Stimulated activated CD4-positive, alpha-beta T cell treated with anti-CD3 and anti-CD28 coated beads, Interleukin-2, amount 100 ng/mL, for 48 hours (primary cell): ENCODE data around the gene CDK2AP2.
"Not testable (repeated sequence)": the region's sequence is repeated elsewhere in the genome, so short reads cannot be mapped to it uniquely, and the experiment has no call there.

ENCODE experiments used
- DNase-seq, 2 donors: peaks; one replicate each; pipeline ENCODE4 v3.0.0-alpha.2; 2020

Gene CDK2AP2

DNA sequence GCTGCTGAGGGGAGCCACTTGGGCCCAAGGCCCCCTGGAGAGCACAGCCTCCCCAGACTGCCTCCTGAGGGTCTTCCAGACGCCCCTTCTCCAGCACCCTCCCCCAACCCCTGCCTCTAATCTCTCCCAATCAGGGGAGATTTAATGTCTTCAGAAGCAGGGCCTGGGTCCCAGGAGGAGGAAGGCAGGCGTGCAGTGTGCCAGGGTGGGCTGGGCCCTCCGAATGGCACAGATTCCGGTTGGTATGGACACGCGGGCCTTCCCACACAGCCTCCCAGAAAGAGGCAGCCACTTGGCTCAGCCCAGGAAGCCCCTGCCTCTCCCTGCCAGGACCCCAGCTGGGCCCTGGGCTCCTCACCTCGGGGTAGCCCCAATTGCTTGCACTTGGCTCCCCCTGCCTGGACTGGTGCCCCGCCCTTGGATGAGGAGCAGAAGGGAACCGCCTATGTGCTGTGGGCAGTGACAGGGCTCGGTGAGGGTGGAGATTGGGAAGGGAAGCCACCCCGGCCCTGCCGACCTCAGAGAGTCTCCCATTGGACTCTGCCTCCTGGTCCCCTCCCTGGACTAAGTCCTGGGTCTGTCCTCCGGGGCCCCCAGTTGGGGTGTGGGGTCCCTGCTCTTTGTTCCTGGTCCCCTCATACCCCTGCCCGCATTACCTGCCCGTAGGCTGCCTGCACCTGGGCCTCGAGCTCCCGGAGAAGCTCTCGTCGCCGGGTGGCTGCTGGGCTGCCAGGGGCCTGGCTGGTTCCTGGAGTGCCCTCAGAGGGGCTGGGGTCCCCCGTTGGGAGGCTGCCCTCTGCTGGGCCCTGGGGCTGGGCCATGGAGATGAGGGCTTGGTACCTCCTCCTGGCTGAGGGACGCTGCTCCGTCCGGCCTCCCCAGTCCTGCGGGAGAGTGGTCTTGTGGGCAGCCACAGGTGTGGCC, 15.9 kb upstream of the CDK2AP2 start:
- no peak for DNase-seq

- DNase-seq = no peak
Measured at GRCh38 chr11:67522844-67523555, 15.0 kb upstream of the CDK2AP2 start, which contains the start of gene CABP2. Gene CABP2 (minus strand): TSS chr11:67523446. CDS start chr11:67523326, 120 bp downstream.

DNA sequence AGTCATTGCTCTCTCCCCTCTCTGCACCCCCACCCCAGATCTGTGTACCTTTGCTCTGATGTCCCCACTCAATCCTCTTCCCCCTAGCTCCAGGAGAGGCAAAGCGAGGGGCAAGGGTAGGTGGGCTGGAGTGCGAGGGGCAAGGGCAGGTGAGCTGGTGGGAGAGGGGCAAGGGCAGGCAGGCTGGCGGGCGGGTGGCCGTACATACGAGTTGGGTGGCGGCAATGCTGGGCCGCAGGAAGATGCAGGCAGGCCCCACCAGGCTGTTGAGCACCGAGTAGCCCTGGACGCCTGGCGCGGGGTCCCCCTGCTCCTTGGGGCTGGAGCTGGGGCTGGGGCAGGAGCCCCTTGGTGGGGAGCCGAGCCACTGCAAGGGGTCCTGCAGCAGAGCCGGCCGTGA, 14.4 kb upstream of the CDK2AP2 start:
- DNase-seq = no peak

GRCh38 chr11:67521924-67522323, 14.0 kb upstream of the CDK2AP2 start:
- DNase-seq = no peak

GRCh38 chr11:67520856-67521824, 13.2 kb upstream of the CDK2AP2 start:
- DNase-seq = no peak

DNA sequence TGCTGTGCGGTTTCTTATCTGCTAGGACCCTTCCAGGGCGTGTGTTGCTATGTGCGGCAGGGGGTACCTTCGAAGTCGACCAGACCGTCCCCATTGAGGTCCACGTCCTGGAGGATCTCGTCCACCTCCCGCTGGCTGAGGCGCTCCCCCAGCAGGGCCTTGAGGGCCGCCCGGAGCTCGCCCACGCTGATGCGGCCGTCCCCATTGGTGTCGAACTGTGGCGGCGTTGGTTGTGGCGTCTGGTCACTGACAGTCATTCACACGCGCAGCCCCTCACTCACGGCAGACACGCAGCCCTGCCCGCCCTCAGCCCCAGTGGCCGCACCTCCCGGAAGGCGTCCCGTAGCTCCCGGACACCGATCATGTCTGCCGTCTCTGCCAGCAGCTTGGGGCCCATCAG, 11.8 kb upstream of the CDK2AP2 start:
- DNase-seq = no peak

DNA sequence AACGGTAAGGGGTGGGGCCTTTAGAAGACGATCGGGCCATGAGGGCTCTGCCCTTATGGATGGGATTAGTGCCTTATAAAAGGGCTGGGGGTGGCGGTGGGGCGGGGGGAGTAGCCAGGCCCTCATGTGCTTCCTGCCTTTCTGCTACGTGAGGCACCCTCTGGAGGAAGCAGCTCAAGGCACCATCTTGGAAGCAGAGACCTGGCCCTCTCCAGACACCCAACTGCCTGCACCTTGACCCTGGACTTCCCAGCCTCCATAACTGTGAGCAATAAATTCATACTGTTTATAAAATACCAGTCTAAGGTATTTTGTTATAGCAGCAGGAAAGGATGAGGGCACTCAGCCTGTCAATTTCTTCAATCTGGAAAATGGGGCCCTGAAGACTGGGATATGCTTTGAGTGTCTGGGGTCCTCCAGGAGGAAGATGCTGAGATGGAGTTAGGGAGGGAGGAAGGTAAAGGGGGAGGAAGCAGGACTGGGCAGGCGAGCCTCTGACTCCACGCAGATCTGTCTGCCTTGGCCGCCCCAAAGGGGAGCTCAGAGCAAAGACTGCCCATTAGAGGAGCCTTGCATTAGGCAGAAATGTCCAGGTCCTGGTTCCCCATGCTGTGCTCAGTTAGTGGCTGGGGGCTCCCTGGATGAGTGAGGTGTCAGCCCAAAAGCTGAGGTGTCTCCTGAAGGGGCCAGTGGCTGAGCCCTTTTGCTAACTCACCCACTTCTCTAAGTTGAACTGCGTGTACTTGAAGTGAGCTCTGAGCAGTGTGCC, 10.0 kb upstream of the CDK2AP2 start:
- DNase-seq = no peak

- no peak for DNase-seq
Measured at GRCh38 chr11:67516806-67517205, 8.8 kb upstream of the CDK2AP2 start.

GRCh38 chr11:67514116-67514515, 6.2 kb upstream of the CDK2AP2 start:
- no peak for DNase-seq

DNA sequence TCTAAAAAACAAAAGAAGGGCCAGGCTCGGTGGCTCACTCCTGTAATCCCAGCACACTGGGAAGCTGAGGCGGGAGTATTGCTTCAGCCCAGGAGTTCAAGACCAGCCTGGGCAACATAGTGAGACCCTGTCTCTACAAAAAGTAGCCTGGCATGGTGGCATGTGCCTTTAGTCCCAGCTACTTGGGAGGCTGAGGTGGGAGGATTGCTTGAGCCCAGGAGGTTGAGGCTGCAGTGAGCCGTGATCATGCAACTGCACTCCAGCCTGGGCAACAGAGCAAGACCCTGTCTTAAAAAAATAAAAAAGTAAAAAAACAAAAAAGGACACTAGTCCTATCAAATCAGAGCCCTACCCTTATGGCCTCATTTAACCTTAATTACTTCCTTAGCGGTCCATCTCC, 3.6 kb upstream of the CDK2AP2 start:
- not testable (repeated sequence) for DNase-seq

GRCh38 chr11:67510023-67510345, 2.0 kb upstream of the CDK2AP2 start:
- no peak for DNase-seq

- peak; percentile 98 for DNase-seq
Measured at GRCh38 chr11:67508486-67509121, 642 bp upstream of the CDK2AP2 start.

GRCh38 chr11:67507242-67507863, 609 bp downstream of the CDK2AP2 start:
- DNase-seq = no peak

GRCh38 chr11:67506426-67507051, 1.4 kb downstream of the CDK2AP2 start:
- no peak for DNase-seq

GRCh38 chr11:67505605-67506396, 2.2 kb downstream of the CDK2AP2 start:
- peak; percentile 89 to 93 for DNase-seq

DNA sequence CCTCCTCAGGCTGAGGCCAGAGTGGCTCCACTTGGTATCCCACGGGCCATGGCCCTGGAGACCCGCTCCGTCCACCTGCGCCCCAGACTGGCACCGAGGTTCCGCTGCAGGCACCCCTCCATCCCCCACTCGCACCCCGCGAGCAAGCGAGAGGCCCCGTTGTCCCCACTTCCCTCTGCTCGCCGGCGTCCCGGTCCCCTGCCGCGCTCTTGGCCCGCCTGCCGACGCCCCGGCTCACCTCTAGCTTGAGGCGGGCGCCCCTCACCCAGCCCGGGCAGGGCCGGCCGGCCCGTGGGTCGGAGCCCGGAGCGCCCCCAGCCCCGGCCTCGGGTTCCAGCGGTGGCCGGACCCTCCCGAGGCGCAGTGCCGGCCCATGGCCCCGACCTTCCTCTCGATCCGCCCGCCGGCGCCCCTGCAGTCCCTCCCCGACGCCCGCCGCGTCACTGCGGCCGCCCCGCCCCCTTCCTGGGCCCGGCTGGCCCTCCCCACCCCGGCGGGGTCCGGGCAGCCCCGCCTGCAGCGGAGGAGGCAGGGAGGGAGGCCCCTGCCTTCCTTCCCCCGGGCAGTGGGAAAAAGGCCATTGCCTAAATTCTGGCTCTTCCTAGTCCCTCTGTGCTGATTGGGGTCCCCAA, 2.9 kb downstream of the CDK2AP2 start, which contains the start of gene PITPNM1:
Gene PITPNM1, minus strand, starts transcription at position 414 of the 632 bp plus-strand sequence. CDS start 1,183 bp downstream, outside the sequence.
- peak; percentile 70 to 75 for DNase-seq

DNA sequence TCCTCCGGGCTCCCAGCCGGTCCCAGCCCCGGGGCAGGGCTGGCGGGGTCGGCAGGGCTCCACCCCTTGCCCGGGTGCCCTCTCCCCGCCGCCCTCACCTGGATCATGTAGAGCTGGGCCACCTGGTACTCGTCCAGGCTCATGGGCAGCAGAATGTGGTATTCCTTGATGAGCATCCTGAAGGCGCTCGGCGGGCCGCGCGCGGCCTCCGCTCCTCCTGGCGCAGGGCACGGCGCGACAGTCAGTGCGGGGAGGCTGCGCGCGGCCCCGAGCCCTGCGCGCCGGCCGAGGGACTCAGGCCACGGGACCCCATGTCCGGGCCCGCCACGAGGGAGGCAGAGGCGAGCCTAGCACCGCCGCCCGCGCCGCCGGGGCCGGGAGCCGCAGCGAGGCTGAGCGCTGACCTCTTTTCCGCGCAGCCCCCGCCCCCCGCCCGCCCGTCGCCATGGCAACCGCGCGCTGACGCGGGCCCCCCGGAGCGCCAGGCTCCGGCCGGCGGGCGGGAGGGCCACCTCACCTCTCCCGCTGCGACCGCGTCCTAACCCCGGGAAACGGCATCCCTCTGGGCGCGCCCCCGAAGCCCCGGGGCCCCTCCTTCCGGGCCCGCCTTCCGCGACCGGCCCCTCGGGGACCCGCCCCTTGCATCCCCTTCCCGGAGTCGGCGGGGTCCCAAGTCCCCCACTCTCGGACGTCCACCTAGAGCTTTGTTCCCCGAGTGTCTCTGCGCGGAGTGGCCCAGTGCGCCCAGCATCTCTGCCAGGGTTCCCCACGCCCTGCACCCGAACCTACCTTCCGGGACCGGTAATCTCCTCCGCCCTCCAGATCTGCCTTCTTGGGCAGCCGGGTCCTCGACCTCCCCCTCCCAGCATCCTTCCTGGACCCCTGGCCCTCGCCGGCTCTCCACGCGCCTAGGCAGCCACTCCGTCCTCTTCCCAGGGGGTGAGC, 3.7 kb downstream of the CDK2AP2 start:
- peak in 1 of 2 donors; percentile 23 for DNase-seq
